ENCODE results near the gene RNF148. TPM values are rescaled to one million over a fixed set of nuclear protein-coding genes. Genes with fewer than 3 reads are reported as not detected.

The RNF148 gene, protein sequence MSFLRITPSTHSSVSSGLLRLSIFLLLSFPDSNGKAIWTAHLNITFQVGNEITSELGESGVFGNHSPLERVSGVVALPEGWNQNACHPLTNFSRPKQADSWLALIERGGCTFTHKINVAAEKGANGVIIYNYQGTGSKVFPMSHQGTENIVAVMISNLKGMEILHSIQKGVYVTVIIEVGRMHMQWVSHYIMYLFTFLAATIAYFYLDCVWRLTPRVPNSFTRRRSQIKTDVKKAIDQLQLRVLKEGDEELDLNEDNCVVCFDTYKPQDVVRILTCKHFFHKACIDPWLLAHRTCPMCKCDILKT
- total RNA-seq (not detected), polyA plus RNA-seq (under 1 TPM in 1 of 3 donors, not detected in 2; 0.05 TPM)
- long read RNA-seq, donor 1 = 0 reads
- long read RNA-seq, donor 2 = 0 reads

DNA sequence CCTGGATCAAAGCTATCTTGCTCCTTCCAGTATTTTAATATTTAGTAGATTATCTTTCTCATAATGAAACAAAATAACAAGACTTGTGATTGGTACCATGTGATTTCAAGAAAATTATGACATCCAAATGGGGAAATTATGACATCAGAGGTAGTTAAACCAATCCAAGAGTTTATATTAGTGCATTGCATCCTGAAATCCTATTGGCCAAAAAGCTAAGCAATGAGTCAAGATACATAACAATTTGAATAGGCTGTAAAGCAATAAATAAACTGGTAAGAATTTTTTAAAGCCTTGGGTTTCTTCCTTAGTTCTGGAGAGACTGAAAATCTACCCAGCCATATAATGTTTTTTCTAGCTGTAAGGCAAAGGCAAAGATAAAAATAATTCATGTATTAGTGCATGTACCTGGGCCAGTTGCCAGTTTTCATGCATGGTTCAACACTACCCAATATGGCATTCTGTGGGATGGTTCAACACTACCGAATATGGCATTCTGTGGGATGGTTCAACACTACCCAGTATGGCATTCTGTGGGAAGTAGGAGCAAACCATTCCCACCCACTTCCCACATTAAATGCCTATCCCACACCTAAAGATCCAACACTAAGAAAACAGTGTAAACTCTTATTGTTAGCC lies at the start of gene RNF148:
Gene RNF148 (minus strand): TSS at position 51 of the 639 bp plus-strand sequence. CDS start 172 bp downstream, outside the sequence.
- TF ChIP-seq, protein P1, sequence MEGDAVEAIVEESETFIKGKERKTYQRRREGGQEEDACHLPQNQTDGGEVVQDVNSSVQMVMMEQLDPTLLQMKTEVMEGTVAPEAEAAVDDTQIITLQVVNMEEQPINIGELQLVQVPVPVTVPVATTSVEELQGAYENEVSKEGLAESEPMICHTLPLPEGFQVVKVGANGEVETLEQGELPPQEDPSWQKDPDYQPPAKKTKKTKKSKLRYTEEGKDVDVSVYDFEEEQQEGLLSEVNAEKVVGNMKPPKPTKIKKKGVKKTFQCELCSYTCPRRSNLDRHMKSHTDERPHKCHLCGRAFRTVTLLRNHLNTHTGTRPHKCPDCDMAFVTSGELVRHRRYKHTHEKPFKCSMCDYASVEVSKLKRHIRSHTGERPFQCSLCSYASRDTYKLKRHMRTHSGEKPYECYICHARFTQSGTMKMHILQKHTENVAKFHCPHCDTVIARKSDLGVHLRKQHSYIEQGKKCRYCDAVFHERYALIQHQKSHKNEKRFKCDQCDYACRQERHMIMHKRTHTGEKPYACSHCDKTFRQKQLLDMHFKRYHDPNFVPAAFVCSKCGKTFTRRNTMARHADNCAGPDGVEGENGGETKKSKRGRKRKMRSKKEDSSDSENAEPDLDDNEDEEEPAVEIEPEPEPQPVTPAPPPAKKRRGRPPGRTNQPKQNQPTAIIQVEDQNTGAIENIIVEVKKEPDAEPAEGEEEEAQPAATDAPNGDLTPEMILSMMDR (IDR thresholded peaks at IDR 0.05) = no peak
- Histone ChIP-seq H3K9me3 (no peaks in the 10 kb centered on the region), H3K27me3 (ENCODE audit: insufficient read depth in 3 of 3, low read length in 2 of 3) (no peaks in the 10 kb centered on the region), H3K4me3 (no peak within 1 kb of the TSS), H3K4me1 (no peaks in the 10 kb centered on the region), H3K27ac (no peak within 1 kb of the TSS), H3K36me3 (ENCODE audit: insufficient read depth in 1 of 2, low read depth in 1 of 2) (no peaks in the 10 kb centered on the region)
- no peak for ATAC-seq
- WGBS, 3 donors = 90 to 96% (median 93%) methylated on average over 1 of the region's 1 CpG
- DNase-seq = no peak
- intact Hi-C loops (cut with DNase I) = no loop called here

DNA sequence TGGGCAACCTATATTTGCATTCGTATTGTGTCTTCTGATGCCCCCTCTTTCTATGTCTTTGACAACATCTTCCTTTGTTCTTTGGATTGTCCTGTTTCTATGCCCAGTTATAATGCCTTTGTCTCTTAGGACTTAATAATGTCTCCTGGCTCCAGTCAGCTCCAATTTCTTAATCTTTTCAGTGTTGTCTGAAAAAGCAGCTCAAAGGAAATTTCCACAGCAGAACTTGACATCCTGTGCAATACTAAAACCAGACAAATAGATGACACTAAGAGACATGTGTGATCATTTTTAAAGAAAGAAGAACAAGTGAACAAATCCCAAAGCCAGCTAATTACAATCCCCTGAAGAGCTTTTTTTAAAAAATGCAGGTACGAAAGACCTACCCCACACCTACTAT lies 47.7 kb upstream of the RNF148 start:
- intact Hi-C loops (cut with DNase I) = no loop called here

DNA sequence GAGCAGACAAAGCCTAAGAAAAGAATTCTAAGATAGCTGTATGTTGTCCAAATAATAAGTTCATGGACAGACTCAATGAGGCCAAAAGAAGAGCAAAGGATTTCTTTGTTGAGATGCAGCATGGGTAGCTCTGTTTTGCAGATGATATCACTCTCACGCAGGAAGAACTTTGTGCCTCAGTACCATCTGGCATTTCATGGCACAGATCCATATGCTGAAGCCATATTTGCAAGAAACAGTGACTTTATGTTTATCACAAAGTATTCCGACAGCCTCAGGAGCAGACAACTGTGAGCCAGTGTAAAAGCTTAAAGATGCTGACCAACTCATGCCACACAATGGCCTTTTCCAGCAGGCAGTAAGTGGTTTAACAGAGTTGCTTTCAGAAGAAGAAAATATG lies 45.5 kb upstream of the RNF148 start:
- Histone ChIP-seq H3K36me3 (ENCODE audit: insufficient read depth in 1 of 2, low read depth in 1 of 2) (no peaks in the 10 kb centered on the region), H3K9me3 (no peaks in the 10 kb centered on the region), H3K4me3 (no peak overlapping the region), H3K4me1 (no peaks in the 10 kb centered on the region), H3K27ac (no peak overlapping the region), H3K27me3 (ENCODE audit: insufficient read depth in 3 of 3, low read length in 2 of 3) (no peaks in the 10 kb centered on the region)
- intact Hi-C loops (cut with DNase I) = no loop called here
- DNase-seq (no peak), ATAC-seq (no peak)
- TF ChIP-seq, protein P1 (IDR thresholded peaks at IDR 0.05) = no peak
- WGBS, 3 donors = 61 to 76% (median 63%) methylated on average over 2 of the region's 2 CpGs

More for the DNA sequence above, 47.7 kb upstream of the RNF148 start:
- Histone ChIP-seq H3K36me3 (ENCODE audit: insufficient read depth in 1 of 2, low read depth in 1 of 2) (no peaks in the 10 kb centered on the region), H3K4me3 (no peak overlapping the region), H3K27ac (no peak overlapping the region), H3K9me3 (no peaks in the 10 kb centered on the region), H3K27me3 (ENCODE audit: insufficient read depth in 3 of 3, low read length in 2 of 3) (no peaks in the 10 kb centered on the region), H3K4me1 (no peaks in the 10 kb centered on the region)
- DNase-seq = no peak
- no peak for ATAC-seq
- TF ChIP-seq, protein P1 (IDR thresholded peaks at IDR 0.05) = no peak
- WGBS, 3 donors = 87 to 92% (median 90%) methylated on average over 2 of the region's 2 CpGs

DNA sequence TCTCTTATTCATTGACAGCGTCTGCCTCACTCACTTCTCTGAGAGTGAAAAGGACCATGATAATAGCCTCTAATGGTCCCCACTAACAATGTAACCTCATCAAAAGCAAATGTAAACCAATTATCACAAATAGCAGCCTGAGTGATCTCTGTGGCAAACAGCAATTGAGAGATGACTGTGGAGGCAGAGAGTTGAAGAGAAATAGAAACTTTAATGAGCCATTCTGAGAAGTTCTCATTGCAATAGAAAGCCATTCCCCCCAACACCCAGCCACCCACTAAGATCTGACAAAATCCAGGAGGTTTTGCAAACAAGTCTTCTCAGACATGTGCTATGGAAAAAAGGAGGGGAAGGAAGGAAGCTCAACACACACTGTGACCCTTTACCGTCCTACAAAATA lies 44.2 kb upstream of the RNF148 start:
- H3K4me1 ChIP-seq = no peaks in the 10 kb centered on the region
- no peak overlapping the region for H3K4me3 ChIP-seq
- no peak overlapping the region for H3K27ac ChIP-seq
- intact Hi-C loops (cut with DNase I) = no loop called here
- DNase-seq = no peak
- no peaks in the 10 kb centered on the region for H3K27me3 ChIP-seq (ENCODE audit: insufficient read depth in 3 of 3, low read length in 2 of 3)
- no peaks in the 10 kb centered on the region for H3K9me3 ChIP-seq
- TF ChIP-seq, protein P1 (IDR thresholded peaks at IDR 0.05) = no peak
- 64 to 67% (median 65%) methylated on average over 2 of the region's 2 CpGs for WGBS, 3 donors
- no peak for ATAC-seq
- no peaks in the 10 kb centered on the region for H3K36me3 ChIP-seq (ENCODE audit: insufficient read depth in 1 of 2, low read depth in 1 of 2)

Measured in psoas muscle (tissue), 8 donors.